GM19238 (cell line): Measurements from ENCODE around the gene SLC46A1.
A peak's percentile ranks its signal among the peaks of the same experiment; 100 is the strongest.

ENCODE experiments used
- DNase-seq: peaks from one replicate; pipeline ENCODE4 v3.0.0; 2011; ENCODE audit warnings: low spot score; ENCODE audit not compliant: insufficient read length

The SLC46A1 gene

GRCh38 chr17:28381141-28381825 is 24.7 kb downstream of the SLC46A1 start:
- DNase-seq: no peak

- no peak for DNase-seq
Observed at GRCh38 chr17:28379814-28380801, 25.9 kb downstream of the SLC46A1 start.

- no peak for DNase-seq
Observed at GRCh38 chr17:28372945-28373274, 33.1 kb downstream of the SLC46A1 start.

GRCh38 chr17:28372203-28372944 is 33.6 kb downstream of the SLC46A1 start:
- peak; percentile 38 for DNase-seq

- peak; percentile 92 for DNase-seq
Observed at GRCh38 chr17:28371245-28372202, 34.5 kb downstream of the SLC46A1 start, which contains the start of gene SARM1. Gene SARM1 (plus strand): TSS chr17:28371694. CDS start chr17:28372033, 339 bp downstream.

GRCh38 chr17:28370744-28371103 is 35.3 kb downstream of the SLC46A1 start:
- no peak for DNase-seq

- DNase-seq: no peak
Observed at GRCh38 chr17:28370035-28370743, 35.8 kb downstream of the SLC46A1 start, which contains the start of gene VTN. Gene VTN (minus strand): TSS chr17:28370307. CDS start chr17:28370203, 104 bp downstream.

- DNase-seq: no peak
Observed at GRCh38 chr17:28369684-28370034, 36.4 kb downstream of the SLC46A1 start.

GRCh38 chr17:28368915-28369683 is 36.9 kb downstream of the SLC46A1 start:
- no peak for DNase-seq

GRCh38 chr17:28368306-28368831 is 37.6 kb downstream of the SLC46A1 start:
- DNase-seq: no peak

GRCh38 chr17:28367641-28368305 is 38.2 kb downstream of the SLC46A1 start:
- no peak for DNase-seq

GRCh38 chr17:28366605-28367004 is 39.4 kb downstream of the SLC46A1 start:
- no peak for DNase-seq

GRCh38 chr17:28365487-28365886 is 40.5 kb downstream of the SLC46A1 start:
- no peak for DNase-seq

- no peak for DNase-seq
Observed at GRCh38 chr17:28364665-28365363, 41.2 kb downstream of the SLC46A1 start, which contains the start of gene SEBOX. Gene SEBOX (minus strand): TSS chr17:28365199. CDS start chr17:28365151, 48 bp downstream.

- DNase-seq: no peak
Observed at GRCh38 chr17:28363776-28364650, 42.0 kb downstream of the SLC46A1 start.

GRCh38 chr17:28363186-28363585 is 42.8 kb downstream of the SLC46A1 start:
- DNase-seq: no peak

- DNase-seq: no peak
Observed at GRCh38 chr17:28357901-28358197, 48.2 kb downstream of the SLC46A1 start.
